NCI-H774 (cell line): Measurements from ENCODE around the gene LRP1B.

Experiments
- DNase-seq: peaks from one replicate; lab custom pipeline; 2025; lab: John Stamatoyannopoulos, UW

The LRP1B gene

DNA sequence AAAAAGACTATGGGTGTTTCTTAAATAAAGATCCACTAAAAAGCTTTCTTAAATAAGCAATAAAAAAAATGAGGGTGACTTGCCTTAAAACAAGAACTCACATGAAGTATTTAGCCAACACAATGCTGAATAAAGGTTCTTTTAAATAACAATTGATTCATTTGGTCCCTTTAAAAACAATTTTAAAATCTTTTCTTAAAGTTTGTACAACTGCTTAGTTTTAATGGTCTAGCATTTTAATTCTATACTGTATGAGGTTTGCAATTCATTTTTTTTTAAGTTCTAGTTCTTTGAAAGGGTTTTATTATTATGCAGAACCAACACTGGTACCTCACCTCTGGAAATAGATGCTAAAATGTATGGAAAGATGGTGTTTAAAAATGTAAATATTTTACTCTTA is 1017.5 kb downstream of the LRP1B start:
- no peak for DNase-seq

- DNase-seq, result no peak
Observed at GRCh38 chr2:141109633-141110032, 1021.2 kb downstream of the LRP1B start.

DNA sequence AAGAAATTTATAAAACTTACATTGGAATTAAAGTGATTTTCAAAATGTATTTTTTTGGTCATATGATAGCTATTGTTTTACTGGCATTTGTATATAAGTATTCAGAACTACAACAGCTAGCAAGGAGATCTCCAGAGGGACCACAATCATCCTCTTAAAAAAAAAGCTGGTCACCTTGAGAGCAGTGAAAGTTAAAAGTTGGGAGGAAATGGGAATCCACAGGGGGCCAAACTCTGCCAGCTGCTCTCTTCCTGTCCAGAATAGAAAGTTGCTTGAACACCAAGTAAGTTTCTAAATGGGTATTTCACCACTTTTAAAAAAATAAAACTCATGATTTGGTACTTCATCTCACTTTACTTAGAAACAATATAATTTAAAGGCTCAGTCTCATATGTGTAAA is 1025.1 kb downstream of the LRP1B start:
- no peak for DNase-seq

DNA sequence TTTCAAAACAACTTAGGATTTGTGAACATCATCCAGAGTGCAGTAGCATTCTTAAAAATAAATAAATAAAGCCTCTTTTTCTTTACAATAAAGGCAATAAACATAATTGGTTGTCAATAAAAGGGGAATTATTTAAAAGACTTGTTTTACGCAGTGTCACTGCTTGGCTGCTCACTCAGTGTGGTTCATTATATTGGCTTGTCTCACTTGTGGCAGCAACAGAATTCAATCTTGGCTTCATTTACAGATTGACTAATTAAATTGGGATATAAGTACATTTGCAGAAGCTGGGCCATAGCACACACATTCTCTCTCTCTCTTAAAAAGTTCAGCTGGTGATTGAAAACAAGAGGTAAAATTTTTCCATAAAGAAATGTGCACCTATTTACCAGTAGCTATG is 1027.6 kb downstream of the LRP1B start:
- no peak for DNase-seq

DNA sequence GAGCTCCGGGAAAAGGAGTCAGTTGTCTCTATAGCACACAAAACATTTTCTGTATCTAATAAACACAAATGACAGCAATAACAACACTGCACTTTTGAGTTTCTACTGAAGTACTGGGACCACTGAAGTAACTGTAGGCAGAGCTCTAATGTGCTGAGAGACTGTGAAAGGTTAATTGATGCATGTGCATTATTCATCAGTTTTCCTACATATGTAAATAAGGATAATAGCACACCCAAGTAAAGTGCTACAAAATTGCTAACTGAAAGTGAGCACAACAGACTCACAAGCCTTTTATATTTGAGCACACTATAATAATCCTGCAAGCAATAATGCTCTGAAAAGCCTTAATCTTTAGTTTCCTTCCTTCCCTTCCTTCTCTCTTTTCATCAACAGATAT is 1051.6 kb downstream of the LRP1B start:
- DNase-seq, result no peak

DNA sequence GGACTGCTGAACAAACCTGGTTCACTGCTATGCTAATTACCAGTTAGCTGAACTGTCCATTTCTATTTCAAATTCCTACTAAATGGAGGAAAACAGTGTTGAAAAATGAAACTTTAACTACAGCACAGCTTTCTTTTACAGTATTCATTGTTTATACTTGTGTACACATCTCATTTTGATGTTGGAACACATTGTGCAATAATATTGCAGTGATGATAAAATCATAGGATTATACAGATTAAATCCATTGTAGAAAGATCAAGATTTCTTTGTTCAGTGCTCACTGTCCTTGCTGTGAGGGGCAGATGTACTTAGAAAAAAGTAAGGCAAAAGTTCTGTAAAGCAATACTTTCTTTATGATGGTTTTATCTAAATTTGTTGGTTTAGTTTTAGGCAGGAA is 1055.1 kb downstream of the LRP1B start:
- DNase-seq, result no peak

DNA sequence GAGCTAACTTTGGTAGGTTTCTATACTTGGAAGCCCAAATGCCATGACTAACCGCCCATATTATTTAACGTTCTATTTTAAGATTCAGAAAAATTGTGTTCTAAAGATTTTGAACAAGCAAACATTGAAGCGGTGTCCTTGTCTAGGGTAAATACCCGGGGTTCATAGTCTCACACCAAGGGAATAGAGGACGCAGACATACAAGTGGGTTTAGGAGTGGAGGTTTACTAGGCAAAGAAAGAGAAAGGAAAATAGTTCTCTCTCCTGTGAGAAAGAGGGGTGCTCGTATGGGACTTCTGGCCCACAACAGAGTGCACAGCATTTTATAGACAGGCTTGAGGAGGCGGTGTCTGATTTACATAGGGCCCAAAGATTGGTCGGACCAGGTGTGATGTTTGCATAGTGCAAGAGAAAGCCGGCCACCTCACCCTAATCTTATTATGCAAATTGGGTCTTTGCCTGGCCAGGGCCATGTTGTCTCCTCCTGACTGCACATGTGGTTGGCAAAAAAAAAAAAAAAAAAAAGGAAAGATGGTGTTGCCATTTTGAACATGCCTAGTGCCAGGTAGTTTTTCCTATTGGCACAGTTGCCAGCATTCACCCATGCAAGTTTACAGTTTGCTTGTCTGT is 1062.6 kb downstream of the LRP1B start:
- DNase-seq, result no peak

DNA sequence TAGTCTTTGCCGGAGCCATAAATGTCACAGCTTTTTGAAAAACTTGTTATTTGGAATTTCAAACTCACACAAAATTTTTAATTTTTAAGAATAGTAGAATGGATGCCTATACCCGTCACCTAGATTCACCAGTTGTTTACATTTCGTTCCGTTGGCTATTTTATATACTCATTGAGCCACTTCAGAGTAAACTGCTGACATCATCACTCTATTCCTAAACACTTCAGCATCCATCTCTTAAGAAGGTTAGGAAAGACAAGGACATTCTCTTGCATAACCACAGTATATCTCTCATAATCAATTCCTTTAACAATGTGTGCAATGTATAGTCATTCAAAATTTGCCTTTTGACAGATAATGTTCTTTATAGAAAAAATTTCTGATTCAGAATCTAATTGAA is 1065.8 kb downstream of the LRP1B start:
- no peak for DNase-seq

DNA sequence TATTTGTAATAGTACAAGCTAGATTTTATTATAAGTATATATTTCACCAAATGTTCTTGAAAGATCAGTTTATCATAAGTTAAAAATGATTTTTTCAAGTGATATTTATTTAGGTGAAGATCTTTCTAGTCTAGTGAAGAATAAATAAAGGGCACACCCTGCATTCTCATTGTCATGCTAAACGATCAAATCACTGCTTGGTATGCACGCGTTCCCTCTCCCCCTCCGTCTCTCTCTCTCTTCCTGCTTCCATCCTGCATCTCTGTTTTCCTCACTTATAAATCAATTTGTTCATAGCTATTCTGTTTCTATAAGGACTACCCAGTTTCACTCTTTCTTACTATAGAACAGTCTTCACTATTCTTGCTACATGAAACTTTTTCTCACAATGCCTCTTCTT is 1067.4 kb downstream of the LRP1B start:
- DNase-seq, result no peak

GRCh38 chr2:141062443-141062842 is 1068.4 kb downstream of the LRP1B start:
- DNase-seq, result no peak

GRCh38 chr2:141062031-141062430 is 1068.8 kb downstream of the LRP1B start:
- no peak for DNase-seq

GRCh38 chr2:141058556-141058955 is 1072.3 kb downstream of the LRP1B start:
- no peak for DNase-seq

- DNase-seq, result no peak
Observed at GRCh38 chr2:141055531-141055930, 1075.3 kb downstream of the LRP1B start.

DNA sequence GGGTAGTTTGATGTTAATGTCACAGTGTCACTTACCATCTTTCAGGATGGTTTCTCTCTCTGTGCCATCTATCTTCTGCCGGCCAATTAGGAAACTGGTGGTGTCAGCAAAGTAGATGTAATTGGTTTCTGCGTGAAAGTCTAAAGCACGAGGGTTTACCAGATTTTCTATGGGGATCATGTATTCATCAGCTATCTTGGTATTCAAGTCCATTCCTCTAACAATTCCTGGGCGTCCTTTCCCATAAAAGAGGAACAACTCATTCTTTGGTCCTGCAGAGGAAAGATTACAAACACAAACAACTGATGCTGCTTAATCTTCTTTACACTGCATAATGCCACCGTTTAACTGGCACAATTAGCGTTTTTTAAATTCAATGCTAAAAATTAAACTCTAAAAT is 1081.9 kb downstream of the LRP1B start:
- no peak for DNase-seq

DNA sequence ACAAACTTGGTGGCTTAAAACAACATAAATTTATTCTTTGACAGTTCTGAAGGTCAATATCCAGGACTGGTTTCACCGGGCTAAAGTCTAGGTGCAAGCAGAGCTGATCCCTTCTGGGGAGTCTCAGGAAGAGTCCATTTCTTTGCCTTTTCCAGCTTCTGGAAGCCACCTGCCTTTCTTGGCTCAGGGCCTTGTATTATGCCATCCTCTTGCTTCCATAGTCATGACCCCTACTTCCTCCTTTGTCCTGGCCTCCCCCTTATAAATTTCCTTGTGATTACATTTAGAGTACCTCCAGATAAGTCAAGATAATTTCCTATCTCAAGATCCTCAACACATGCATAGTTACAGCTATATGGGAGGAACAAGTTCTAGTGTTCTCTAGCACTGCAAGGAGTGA is 1089.5 kb downstream of the LRP1B start:
- DNase-seq, result no peak

DNA sequence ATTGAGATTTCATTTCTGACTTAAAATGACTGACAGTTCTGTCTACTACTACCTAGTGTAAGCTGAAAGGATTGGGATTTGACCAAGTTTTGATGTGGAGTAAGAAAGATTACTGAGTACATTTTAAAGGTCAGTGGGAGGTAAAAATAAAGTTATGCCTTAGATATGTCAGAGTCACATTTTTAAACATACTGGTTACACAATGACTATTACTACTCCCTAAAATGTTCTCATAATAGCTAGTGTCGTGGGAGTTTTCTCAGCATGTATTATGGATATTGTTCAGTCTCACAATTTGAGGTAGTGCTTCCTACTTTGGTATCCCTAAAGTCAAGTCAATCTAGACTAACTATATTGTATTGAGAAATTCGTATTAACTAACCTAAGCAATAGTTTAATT is 1092.5 kb downstream of the LRP1B start:
- no peak for DNase-seq

DNA sequence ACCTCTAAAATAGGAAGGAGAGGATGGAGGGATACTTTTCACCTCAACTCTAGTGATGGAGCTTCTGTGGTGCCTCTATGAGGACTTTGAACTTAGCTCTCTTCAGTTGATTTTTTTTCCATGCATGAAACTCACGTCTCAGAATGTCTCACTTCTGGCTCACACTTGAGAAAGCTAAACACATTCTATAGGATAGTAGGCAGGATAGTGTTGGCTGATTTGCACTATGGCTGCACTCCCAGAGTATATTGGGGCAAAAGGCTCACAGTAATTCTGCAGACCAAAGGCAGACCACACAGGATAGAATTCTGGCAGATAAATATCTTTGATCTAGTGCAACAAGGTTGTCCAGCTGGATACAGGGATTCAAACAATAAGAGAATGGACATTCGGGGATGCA is 1093.5 kb downstream of the LRP1B start:
- DNase-seq, result no peak

- DNase-seq, result no peak
Observed at GRCh38 chr2:141035846-141036420, 1094.9 kb downstream of the LRP1B start.

GRCh38 chr2:141029428-141030078 is 1101.3 kb downstream of the LRP1B start:
- DNase-seq, result no peak

DNA sequence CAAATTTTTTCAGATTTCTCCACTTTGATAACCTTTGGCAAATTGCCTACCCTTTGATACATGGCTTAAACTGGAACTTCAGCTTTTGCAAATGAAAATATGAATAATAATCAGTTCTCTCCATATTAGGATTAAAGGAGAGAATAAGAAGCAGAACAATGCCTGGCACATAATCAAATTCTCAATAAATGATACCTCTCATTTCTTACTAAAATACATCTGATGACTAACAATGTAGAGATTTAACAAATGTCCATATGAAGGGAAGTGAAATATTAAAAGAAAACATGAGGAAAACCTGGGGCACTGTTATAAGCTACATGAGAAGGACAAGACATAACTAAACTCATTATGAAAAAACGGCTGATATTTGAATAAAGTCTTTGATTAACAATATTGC is 1103.6 kb downstream of the LRP1B start:
- no peak for DNase-seq

- no peak for DNase-seq
Observed at GRCh38 chr2:141021611-141022010, 1109.2 kb downstream of the LRP1B start.

- DNase-seq, result no peak
Observed at GRCh38 chr2:141021109-141021508, 1109.7 kb downstream of the LRP1B start.

- no peak for DNase-seq
Observed at GRCh38 chr2:141020346-141020745, 1110.5 kb downstream of the LRP1B start.
